ENCODE measurements around the gene TBC1D17.

The TBC1D17 gene

GRCh38 chr19:49839713-49840112 lies 37.8 kb upstream of the TBC1D17 start:
- Histone ChIP-seq H3K9ac (ENCODE audit: low read length) (no peak overlapping the region), H3K9me2 (replicated peaks; ENCODE audit: insufficient read depth, low read length) (no peaks in the 10 kb centered on the region), H4K20me1 (ENCODE audit: low read depth, low read length) (no peaks in the 10 kb centered on the region), H3F3A (ENCODE audit: insufficient read depth) (peaks cover 9% of the 10 kb centered on the region; the same call in 1 of the 2 replicates), H3K4me3 (ENCODE audit: insufficient read depth, low read length, poor library complexity, severe bottlenecking) (no peak overlapping the region), H3K36me3 (ENCODE audit: low read length) (0 out of 2 replicates have a peak, but pooled peaks cover 3% of the 10 kb centered on the region), H3K27me3 (ENCODE audit: low read length) (no peaks in the 10 kb centered on the region), H3K4me2 (ENCODE audit: low read depth, low read length, poor library complexity, severe bottlenecking) (no peak overlapping the region), H3K27ac (ENCODE audit: low read depth, low read length) (no peak overlapping the region), H3K9me3 (ENCODE audit: insufficient read depth, low read length) (no peaks in the 10 kb centered on the region), H2AFZ (ENCODE audit: low read depth, low read length, severe bottlenecking) (no peak overlapping the region), H3K79me2 (ENCODE audit: insufficient read depth, low read length) (no peaks in the 10 kb centered on the region)
- TF ChIP-seq CTCF (IDR thresholded peaks at IDR 0.05; ENCODE audit: insufficient read depth, low read length, poor library complexity, severe bottlenecking), result no peak
- TF ChIP-seq EZH2phosphoT487 (conservative IDR thresholded peaks at IDR 0.05; ENCODE audit: low read length), result no peak

- Histone ChIP-seq H3K9me2 (replicated peaks; ENCODE audit: insufficient read depth, low read length) (no peaks in the 10 kb centered on the region), H3K9me3 (ENCODE audit: insufficient read depth, low read length) (no peaks in the 10 kb centered on the region), H3F3A (ENCODE audit: insufficient read depth) (peaks cover 9% of the 10 kb centered on the region; the same call in 1 of the 2 replicates), H3K27ac (ENCODE audit: low read depth, low read length) (no peak overlapping the region), H3K36me3 (ENCODE audit: low read length) (0 out of 2 replicates have a peak, but pooled peaks cover 3% of the 10 kb centered on the region), H3K9ac (ENCODE audit: low read length) (no peak overlapping the region), H3K4me2 (ENCODE audit: low read depth, low read length, poor library complexity, severe bottlenecking) (no peak overlapping the region), H3K79me2 (ENCODE audit: insufficient read depth, low read length) (no peaks in the 10 kb centered on the region), H4K20me1 (ENCODE audit: low read depth, low read length) (no peaks in the 10 kb centered on the region), H2AFZ (ENCODE audit: low read depth, low read length, severe bottlenecking) (no peak overlapping the region), H3K4me3 (ENCODE audit: insufficient read depth, low read length, poor library complexity, severe bottlenecking) (no peak overlapping the region), H3K27me3 (ENCODE audit: low read length) (no peaks in the 10 kb centered on the region)
- TF ChIP-seq CTCF (IDR thresholded peaks at IDR 0.05; ENCODE audit: insufficient read depth, low read length, poor library complexity, severe bottlenecking) (no peak), EZH2phosphoT487 (conservative IDR thresholded peaks at IDR 0.05; ENCODE audit: low read length) (no peak)
Measured at GRCh38 chr19:49840321-49840720, 37.2 kb upstream of the TBC1D17 start.

- Histone ChIP-seq H3F3A (ENCODE audit: insufficient read depth) (peaks cover 9% of the 10 kb centered on the region; the same call in 1 of the 2 replicates), H3K27me3 (ENCODE audit: low read length) (no peaks in the 10 kb centered on the region), H3K9ac (ENCODE audit: low read length) (no peak overlapping the region), H3K4me2 (ENCODE audit: low read depth, low read length, poor library complexity, severe bottlenecking) (no peak overlapping the region), H3K27ac (ENCODE audit: low read depth, low read length) (no peak overlapping the region), H3K9me3 (ENCODE audit: insufficient read depth, low read length) (no peaks in the 10 kb centered on the region), H3K36me3 (ENCODE audit: low read length) (0 out of 2 replicates have a peak, but pooled peaks cover 3% of the 10 kb centered on the region), H3K4me3 (ENCODE audit: insufficient read depth, low read length, poor library complexity, severe bottlenecking) (no peak overlapping the region), H3K79me2 (ENCODE audit: insufficient read depth, low read length) (no peaks in the 10 kb centered on the region), H2AFZ (ENCODE audit: low read depth, low read length, severe bottlenecking) (no peak overlapping the region), H4K20me1 (ENCODE audit: low read depth, low read length) (no peaks in the 10 kb centered on the region), H3K9me2 (replicated peaks; ENCODE audit: insufficient read depth, low read length) (no peaks in the 10 kb centered on the region)
- TF ChIP-seq EZH2phosphoT487 (conservative IDR thresholded peaks at IDR 0.05; ENCODE audit: low read length) (no peak), CTCF (IDR thresholded peaks at IDR 0.05; ENCODE audit: insufficient read depth, low read length, poor library complexity, severe bottlenecking) (no peak)
Measured at GRCh38 chr19:49840736-49841249, 36.7 kb upstream of the TBC1D17 start.

Measured in SU-DHL-6 (cell line).